Right atrium auricular region (tissue), 2 donors: ENCODE results near the gene MTCH2. TPM values are rescaled to one million over a fixed set of nuclear protein-coding genes. Genes with fewer than 3 reads are reported as not detected.
A peak's percentile ranks its signal among the peaks of the same experiment; 100 is the strongest.
"Not testable (repeated sequence)": the region's sequence is repeated elsewhere in the genome, so short reads cannot be mapped to it uniquely, and the experiment has no call there.

ENCODE experiments used
- DNase-seq: peaks from one replicate; pipeline ENCODE4 v3.0.0-alpha.2; 2019; ENCODE audit warnings: low spot score
- H3K27ac ChIP-seq, 2 donors: fragments of 200-600 bp; sonication (generic); 1 replicate in 1 of 2; 2 replicates in 1 of 2; pipeline ENCODE4 v1.5.1; 2016 to 2019
- H3K27me3 ChIP-seq, 2 donors: fragments of 200-600 bp; sonication (generic); one replicate each; pipeline versions ENCODE4 v1.5.1 to v1.6.0; 2017 to 2019
- H3K36me3 ChIP-seq: fragments of 200-600 bp; sonication (generic); one replicate; pipeline ENCODE4 v1.5.1; 2016
- H3K4me1 ChIP-seq, 2 donors: fragments of 200-600 bp; sonication (generic); one replicate each; pipeline versions ENCODE4 v1.5.1 to v1.6.0; 2017 to 2019
- H3K4me3 ChIP-seq, 2 donors: fragments of 200-600 bp; sonication (generic); 1 replicate in 1 of 2; 2 replicates in 1 of 2; pipeline ENCODE4 v1.5.1; 2017 to 2019; ENCODE audit warnings: mild to moderate bottlenecking in 1 of 2, moderate library complexity in 1 of 2
- H3K9me3 ChIP-seq, 2 donors: fragments of 200-600 bp; sonication (generic); one replicate each; pipeline ENCODE4 v1.5.1; 2019
- total RNA-seq, 2 donors: library from RNA; depleted of rRNA; stranded (reverse); fragments of >200 nt; gene quantifications; one replicate each; pipeline ENCODE4 v1.1.0, GENCODE V29; 2016
- TF ChIP-seq, protein P1 (sequence below), 2 donors: fragments of 200-600 bp; sonication (generic); IDR thresholded peaks; one replicate each; pipeline ENCODE4 v1.5.1; 2019; ENCODE audit warnings: antibody characterized with exemption in 2 of 2

The MTCH2 gene
- 10 to 100 TPM; 40.9 to 52.4 TPM for total RNA-seq

- Histone ChIP-seq H3K4me1 (peaks cover 0 to 20% of the 10 kb centered on the region in 2 donors), H3K36me3 (peaks cover 12% of the 10 kb centered on the region), H3K27ac (peak within 1 kb of the TSS; percentile 92 to 96), H3K4me3 (peak within 1 kb of the TSS; percentile 70 to 84), H3K27me3 (no peaks in the 10 kb centered on the region), H3K9me3 (no peaks in the 10 kb centered on the region)
- TF ChIP-seq, protein P1, sequence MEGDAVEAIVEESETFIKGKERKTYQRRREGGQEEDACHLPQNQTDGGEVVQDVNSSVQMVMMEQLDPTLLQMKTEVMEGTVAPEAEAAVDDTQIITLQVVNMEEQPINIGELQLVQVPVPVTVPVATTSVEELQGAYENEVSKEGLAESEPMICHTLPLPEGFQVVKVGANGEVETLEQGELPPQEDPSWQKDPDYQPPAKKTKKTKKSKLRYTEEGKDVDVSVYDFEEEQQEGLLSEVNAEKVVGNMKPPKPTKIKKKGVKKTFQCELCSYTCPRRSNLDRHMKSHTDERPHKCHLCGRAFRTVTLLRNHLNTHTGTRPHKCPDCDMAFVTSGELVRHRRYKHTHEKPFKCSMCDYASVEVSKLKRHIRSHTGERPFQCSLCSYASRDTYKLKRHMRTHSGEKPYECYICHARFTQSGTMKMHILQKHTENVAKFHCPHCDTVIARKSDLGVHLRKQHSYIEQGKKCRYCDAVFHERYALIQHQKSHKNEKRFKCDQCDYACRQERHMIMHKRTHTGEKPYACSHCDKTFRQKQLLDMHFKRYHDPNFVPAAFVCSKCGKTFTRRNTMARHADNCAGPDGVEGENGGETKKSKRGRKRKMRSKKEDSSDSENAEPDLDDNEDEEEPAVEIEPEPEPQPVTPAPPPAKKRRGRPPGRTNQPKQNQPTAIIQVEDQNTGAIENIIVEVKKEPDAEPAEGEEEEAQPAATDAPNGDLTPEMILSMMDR (IDR thresholded peaks at IDR 0.05) = peak in 1 of 2 donors; percentile 62
- peak; percentile 97 for DNase-seq
Measured at GRCh38 chr11:47642099-47642855, at the start of gene MTCH2. TSS of gene MTCH2 (minus strand) at chr11:47642559. CDS start at chr11:47642465, 94 bp downstream.

- no peak overlapping the region for H3K4me3 ChIP-seq
- no peaks in the 10 kb centered on the region for H3K9me3 ChIP-seq
- DNase-seq = no peak
- H3K27ac ChIP-seq = no peak overlapping the region
- no peaks in the 10 kb centered on the region for H3K36me3 ChIP-seq
- no peaks in the 10 kb centered on the region for H3K4me1 ChIP-seq
- no peaks in the 10 kb centered on the region for H3K27me3 ChIP-seq
- TF ChIP-seq, protein P1 (IDR thresholded peaks at IDR 0.05) = no peak
Measured at GRCh38 chr11:47691979-47692378, 49.6 kb upstream of the MTCH2 start.

DNA sequence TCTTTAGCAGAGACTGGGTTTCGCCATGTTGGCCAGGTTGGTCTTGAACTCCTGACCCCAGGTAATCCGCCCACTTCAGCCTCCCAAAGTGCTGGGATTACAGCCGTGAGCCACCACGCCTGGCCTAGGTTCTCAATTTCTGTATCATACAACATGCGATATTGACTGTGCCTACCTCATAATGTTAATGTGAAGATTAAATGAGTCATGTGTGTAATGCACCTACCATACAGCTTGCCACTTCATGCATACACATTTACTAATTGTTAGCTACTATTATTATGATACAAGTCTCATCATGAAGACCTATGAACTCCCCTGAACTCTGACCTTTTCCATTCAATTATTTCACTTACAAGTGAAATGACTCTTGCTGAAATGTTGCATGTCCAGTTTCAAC, 47.1 kb upstream of the MTCH2 start:
- no peak overlapping the region for H3K27ac ChIP-seq
- TF ChIP-seq, protein P1 (IDR thresholded peaks at IDR 0.05) = no peak
- no peaks in the 10 kb centered on the region for H3K27me3 ChIP-seq
- no peaks in the 10 kb centered on the region for H3K36me3 ChIP-seq
- no peaks in the 10 kb centered on the region for H3K9me3 ChIP-seq
- no peak overlapping the region for H3K4me3 ChIP-seq
- DNase-seq = no peak
- H3K4me1 ChIP-seq = no peaks in the 10 kb centered on the region

DNA sequence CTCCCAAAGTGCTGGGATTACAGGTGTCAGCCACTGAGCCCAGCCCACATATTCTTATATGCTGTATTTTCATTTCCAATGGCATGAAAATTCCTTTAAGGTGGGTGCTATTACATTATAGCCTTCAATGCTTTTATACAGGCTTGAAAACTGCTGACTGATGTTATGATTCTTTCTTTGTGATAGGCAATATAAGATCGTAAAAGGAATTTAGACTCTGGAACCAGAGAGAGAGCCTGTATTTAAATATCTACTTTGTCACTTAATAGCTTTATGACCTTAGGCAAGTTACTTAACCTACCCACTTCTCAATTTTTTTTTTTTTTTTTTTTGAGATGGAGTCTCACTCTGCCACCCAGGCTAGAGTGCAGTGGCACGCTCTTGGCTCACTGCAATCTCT, 46.6 kb upstream of the MTCH2 start:
- TF ChIP-seq, protein P1 (IDR thresholded peaks at IDR 0.05) = no peak
- Histone ChIP-seq H3K27ac (no peak overlapping the region), H3K4me1 (no peaks in the 10 kb centered on the region), H3K4me3 (no peak overlapping the region), H3K9me3 (no peaks in the 10 kb centered on the region), H3K27me3 (no peaks in the 10 kb centered on the region), H3K36me3 (no peaks in the 10 kb centered on the region)
- DNase-seq = no peak

- TF ChIP-seq, protein P1 (IDR thresholded peaks at IDR 0.05) = no peak
- Histone ChIP-seq H3K36me3 (no peaks in the 10 kb centered on the region), H3K4me3 (no peak overlapping the region), H3K27me3 (no peaks in the 10 kb centered on the region), H3K27ac (no peak overlapping the region), H3K4me1 (no peaks in the 10 kb centered on the region), H3K9me3 (no peaks in the 10 kb centered on the region)
- DNase-seq = no peak
Measured at GRCh38 chr11:47688111-47688510, 45.8 kb upstream of the MTCH2 start.

DNA sequence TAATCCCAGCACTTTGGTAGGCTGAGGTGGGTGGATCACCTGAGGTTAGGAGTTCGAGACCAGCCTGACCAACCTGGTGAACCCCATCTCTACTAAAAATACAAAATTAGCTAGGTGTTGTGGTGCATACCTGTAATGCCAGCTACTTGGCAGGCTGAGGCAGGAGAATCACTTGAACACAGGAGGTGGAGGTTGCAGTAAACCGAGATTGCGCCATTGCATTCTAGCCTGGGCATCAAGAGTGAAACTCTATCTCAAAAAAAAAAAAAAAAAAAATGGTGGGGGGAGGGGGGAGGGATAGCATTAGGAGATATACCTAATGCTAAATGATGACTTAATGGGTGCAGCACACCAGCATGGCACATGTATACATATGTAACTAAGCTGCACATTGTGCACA, 44.3 kb upstream of the MTCH2 start:
- not testable (repeated sequence) for DNase-seq, H3K4me1 ChIP-seq, H3K27me3 ChIP-seq, H3K9me3 ChIP-seq, H3K4me3 ChIP-seq, H3K27ac ChIP-seq, H3K36me3 ChIP-seq
